Neural cell (in vitro differentiated cells): ENCODE measurements around the gene FBLN5.

Experiments
- EZH2 ChIP-seq: fragments of 200-600, 300-800 bp; shearing (Covaris generic), sonication (generic); IDR thresholded peaks from 2 replicates; pipeline ENCODE4 v1.6.1; 2014; ENCODE audit warnings: antibody characterized with exemption, low read length, borderline replicate concordance, mild to moderate bottlenecking; ENCODE audit not compliant: insufficient read depth, poor library complexity, severe bottlenecking
- REST ChIP-seq: IDR thresholded peaks from 2 replicates; pipeline ENCODE4 v1.6.1; 2012; ENCODE audit warnings: borderline replicate concordance
- TF ChIP-seq, protein P1 (sequence below): fragments of 450-650 bp; IDR thresholded peaks from 2 replicates; pipeline ENCODE4 v1.5.1; 2014; ENCODE audit warnings: antibody characterized with exemption, mild to moderate bottlenecking, moderate library complexity; ENCODE audit not compliant: poor library complexity, severe bottlenecking

GRCh38 chr14:91956616-91957015 is 9.1 kb upstream of the FBLN5 start:
- TF ChIP-seq, protein P1, sequence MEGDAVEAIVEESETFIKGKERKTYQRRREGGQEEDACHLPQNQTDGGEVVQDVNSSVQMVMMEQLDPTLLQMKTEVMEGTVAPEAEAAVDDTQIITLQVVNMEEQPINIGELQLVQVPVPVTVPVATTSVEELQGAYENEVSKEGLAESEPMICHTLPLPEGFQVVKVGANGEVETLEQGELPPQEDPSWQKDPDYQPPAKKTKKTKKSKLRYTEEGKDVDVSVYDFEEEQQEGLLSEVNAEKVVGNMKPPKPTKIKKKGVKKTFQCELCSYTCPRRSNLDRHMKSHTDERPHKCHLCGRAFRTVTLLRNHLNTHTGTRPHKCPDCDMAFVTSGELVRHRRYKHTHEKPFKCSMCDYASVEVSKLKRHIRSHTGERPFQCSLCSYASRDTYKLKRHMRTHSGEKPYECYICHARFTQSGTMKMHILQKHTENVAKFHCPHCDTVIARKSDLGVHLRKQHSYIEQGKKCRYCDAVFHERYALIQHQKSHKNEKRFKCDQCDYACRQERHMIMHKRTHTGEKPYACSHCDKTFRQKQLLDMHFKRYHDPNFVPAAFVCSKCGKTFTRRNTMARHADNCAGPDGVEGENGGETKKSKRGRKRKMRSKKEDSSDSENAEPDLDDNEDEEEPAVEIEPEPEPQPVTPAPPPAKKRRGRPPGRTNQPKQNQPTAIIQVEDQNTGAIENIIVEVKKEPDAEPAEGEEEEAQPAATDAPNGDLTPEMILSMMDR = no peak
- TF ChIP-seq REST = no peak
- TF ChIP-seq EZH2 = no peak
